Amygdala (tissue), 56 donors: ENCODE data around the gene TBCD.

ENCODE experiments used
- DNase-seq, 56 donors: peaks; one replicate each; lab custom pipeline; 2025; lab: John Stamatoyannopoulos, UW

Gene TBCD

DNA sequence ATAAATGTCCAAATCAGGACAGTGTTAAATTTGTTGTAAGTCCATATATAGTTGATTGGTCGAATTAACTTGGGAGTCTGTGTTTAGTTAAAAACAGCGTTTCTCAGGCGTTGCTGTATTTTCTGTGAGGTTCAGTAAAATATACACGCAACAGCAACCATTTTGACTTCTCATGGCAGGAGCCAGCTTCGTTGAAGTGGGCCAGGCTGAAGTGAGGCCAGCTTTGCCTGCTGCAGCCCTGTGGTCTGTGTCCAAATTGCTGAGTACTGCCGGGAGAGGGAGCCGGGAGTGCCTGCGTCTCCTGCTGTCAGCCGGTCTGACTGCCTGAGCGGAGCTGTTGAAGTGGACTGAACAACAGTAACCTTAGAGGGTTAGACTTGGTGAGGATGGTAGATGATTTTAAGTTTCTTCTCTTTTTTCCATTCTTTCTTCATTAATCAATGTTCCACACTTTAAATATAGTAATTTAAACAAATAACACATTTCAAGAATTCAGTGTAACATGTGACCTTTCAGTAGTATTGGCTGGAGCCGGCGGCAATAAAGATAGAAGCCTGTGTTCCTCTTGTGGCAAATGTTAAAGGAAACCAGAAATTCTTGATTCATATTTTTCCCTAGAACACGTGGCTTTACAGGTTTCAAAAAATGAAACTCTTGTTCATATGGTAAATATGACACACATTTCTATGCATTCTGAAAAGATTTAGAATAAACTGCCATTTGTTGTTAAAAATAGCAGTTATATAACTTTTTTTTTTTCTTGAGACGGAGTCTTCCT, 124.9 kb downstream of the TBCD start:
- DNase-seq: peak in 46 of 56 donors; percentile 12 to 84 (median 50)

DNA sequence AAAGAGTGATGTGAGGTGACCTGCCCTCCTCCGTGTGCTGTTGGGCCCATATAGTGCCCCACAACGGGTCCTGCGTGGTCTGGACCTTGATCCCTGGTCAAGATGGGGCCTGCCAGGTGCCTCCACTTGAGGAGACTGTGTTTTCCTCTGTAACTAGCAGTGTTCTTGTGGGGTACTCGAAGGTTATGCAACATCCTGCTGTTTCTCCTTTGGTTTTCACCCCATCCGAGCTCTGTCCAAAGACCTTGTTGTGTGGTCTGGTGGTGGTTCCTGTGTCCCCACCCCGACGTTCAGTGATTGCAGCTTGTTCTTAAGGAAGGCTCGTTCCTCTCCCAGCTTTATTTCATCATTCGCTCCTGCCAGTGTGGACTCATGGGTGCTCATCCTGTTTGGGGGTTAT, 126.7 kb downstream of the TBCD start:
- DNase-seq: no peak

DNA sequence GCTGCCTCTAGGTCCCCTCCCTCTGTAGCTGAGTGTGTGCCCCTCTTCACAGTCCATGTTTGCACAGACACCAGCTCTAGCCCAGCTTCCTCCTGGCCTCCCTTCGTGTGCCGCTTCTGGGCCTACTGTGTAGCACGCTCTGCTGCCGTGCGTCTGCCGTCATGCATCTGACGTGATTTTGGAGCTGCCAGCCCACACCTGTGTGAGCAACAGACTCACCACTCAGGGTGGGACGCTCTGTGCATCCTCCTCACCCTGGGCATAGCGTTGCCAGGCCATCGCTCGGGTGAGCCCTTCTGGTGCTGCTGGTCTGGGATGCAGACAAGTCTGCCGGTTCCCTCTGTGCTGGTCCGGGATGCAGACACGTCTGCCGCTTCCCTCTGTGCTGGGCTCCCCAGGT, 127.4 kb downstream of the TBCD start:
- DNase-seq: no peak

DNA sequence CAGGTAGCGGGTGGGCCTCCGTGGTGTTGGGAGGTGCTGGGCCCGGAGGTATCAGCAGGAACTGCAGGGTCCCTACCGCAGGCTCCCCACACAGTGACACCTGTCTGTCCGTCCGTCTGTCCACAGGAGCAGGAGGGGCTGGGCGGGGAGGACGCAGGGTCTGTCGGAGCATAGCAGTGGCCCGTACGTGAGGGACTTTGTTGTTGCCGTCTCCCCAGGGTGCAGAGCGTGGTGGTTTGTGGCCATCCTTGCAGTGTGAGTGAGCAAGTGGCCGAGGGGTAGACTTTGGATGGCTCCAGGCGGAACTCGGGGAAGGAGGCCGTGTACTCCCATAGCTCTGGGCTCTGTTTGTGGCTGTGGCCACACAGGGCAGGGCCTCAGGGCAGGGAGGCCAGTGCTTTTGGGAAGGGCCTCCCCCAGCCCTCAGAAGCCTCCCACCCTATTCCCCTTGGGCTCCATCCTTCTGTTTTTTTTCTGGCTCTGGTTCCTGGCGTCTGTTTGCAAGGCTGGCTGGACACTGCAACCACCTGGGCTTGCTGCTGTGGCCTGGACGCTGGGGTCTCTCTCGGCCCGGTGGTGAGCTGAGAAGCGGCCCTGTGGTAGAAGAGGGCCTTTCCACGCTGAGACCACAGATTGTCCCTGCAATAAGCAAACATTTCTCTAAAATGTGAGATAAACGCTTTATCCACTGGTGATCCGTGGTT, 128.9 kb downstream of the TBCD start:
- DNase-seq: no peak

DNA sequence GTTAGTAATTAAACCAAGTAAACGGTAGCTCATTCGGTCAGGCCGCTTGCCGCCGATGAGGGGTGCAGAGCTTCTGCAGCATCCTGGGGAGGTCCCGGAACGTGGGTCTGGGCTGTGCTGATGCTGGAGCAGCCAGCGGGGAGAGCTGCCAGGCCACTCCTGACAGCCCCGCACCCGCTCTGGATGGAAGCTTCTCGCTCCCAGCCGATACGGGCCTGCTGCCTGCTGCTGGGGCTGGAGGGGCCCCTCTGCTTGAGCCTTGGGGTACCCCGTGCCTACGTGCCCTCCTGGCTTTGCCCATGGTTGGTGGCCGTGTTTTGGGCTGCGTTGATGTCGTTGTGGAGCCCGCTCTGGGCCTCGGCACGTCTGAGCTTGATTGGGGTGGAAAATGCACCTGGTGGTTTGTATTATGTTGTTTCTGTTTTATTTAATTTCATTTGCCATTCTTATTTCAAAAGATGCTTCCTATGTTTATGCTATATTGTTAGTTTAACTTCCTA, 129.5 kb downstream of the TBCD start:
- DNase-seq: peak in 7 of 56 donors; percentile 19 to 37 (median 23)

DNA sequence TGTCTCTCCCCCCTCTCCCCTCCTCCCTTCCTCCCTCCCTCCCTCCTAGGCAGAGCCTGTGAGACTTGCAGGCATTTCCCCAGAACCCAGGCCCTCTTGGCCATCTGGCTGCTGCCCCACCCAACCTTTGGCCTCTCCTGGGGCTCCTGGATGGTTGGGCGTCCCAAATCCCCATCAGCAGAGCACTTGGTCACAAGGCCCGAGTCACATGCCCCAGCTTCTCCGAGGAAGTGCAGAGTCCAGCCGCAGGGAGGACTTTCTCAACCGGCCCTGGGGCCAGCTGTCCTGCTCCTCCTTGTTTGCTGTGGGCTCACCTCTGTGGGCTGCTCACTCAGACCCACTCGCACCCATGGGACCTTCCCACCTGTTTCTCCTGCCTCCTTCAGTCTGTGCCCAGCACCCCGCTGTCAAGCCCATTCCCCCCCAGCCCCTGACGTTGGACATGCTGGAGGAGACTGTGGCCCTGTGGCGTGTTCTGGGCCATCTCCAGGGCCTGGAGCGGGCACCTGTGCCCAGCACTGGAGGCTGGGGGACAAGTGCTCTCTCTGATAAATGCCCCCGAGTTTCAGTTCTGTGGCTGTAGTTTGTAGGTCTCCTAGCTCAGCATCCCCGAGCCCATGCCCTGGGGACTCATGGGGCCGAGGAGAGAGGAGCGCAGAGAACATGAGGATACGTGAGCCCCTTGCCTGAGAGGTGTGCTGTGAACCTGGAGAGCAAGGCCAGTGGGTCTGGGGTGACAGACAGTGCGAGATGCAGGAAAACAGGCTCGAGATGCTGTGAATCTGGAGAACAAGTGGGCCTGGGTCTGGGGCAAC, 130.2 kb downstream of the TBCD start:
- DNase-seq: peak in 16 of 56 donors; percentile 7 to 49 (median 29)

DNA sequence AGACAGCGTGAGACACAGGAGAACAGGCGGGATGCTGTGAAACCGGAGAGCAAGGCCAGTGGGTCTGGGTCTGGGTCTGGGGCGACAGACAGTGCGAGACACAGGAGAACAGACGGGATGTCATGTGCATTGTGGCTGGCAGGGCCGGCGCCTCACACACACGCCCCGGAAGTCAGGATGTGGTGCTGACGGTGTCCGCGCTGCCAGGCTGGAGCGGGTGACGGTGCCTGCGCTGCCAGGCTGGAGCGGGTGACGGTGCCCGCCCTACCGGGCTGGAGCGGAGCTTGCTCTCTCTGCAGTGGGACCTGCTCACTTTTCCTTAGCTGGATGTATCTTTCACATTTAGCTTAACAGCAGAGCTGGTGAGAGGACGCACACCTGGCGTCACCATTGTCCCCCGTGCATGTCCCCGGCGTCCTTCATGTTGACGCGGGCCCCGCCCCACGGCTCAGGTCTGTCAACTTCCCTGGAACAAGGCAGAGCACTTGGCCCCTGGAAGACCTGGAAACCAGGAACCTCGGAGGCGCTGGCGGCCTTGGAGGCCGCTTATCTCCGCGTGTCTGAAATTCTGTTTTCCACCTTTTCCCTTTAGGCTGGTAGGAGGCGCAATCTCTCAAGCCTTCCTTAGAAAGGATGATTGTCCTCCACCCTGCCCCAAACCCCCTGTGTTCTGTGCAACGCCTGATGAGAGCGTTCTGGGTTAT, 131.0 kb downstream of the TBCD start:
- DNase-seq: no peak

DNA sequence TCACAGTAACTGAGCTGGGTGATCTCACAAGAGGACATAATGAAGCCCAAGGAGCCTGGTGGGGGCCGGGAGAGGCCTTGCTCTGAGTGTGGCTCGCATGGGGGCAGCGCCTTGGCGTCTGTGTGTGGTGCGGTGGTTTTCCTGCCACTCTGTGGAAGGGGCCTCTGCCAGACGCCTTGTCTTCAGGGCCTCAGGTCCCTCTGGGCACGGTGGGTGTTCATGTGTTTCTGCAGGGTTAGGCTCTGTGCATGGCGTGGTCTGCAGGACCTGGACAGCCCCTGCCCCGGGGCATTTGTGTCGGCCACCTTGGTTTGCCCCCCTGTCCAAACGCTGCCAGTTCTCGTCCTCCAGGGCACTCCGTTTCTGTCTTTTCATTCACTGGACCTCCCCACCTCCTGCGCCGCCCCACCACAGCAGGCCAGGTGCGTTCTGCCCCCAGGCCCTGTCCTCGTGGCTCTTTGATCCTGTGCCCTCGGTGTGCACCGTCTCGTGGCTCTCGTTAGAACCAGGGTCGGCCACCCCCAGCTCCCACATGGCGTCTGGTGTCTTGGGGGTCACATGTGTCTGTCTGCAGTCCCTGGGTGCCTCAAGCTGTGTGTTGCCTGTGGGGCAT, 131.7 kb downstream of the TBCD start:
- DNase-seq: no peak

DNA sequence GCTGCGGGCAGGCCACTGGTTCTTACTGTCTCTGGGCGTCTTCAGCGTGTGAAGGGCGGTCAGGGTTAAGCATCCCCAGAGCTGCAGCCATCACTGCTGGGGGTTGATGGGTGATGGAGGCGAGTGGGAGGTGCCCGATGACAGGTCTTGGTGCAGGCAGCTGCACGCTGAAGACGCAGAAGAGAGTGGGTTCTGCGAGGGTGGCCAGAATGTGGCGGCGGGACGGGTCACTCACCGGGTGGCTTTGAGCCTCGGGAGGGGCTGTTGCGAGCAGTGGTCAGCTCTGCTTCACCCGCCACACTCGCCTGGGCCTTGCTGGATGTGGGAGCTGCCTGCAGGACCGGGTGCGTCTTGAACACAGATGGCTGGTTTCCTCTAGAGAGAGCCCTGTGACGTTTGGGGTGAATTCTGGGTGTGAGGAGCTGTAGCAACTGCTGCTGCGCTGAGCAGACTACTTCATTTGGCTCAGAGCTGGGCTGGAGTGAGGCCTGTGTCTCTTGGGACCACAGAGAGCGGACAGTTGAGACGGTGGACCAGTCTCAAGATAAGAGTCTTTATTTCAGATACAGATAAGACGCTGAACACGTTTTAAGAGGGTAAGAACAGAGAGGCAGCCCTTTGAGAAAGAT, 132.6 kb downstream of the TBCD start:
- no peak for DNase-seq

DNA sequence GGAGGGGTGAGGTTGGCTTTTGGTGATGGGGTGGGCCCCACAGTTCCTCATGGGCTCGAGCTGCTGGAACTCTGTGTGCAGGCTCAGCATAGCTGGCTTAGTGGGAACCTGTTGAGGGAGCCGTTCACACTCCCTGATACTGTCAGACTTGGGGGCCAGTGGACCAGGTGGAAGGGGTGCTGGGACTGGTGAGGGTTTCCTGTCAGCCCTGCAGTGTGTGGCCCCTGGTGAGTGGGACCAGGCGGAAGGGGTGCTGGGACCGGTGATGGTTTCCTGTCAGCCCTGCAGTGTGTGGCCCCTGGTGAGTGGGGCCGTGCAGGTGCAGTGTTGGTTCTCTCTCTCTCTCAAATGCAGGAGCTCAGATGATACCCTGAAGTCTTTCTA, 133.1 kb downstream of the TBCD start:
- DNase-seq: no peak

DNA sequence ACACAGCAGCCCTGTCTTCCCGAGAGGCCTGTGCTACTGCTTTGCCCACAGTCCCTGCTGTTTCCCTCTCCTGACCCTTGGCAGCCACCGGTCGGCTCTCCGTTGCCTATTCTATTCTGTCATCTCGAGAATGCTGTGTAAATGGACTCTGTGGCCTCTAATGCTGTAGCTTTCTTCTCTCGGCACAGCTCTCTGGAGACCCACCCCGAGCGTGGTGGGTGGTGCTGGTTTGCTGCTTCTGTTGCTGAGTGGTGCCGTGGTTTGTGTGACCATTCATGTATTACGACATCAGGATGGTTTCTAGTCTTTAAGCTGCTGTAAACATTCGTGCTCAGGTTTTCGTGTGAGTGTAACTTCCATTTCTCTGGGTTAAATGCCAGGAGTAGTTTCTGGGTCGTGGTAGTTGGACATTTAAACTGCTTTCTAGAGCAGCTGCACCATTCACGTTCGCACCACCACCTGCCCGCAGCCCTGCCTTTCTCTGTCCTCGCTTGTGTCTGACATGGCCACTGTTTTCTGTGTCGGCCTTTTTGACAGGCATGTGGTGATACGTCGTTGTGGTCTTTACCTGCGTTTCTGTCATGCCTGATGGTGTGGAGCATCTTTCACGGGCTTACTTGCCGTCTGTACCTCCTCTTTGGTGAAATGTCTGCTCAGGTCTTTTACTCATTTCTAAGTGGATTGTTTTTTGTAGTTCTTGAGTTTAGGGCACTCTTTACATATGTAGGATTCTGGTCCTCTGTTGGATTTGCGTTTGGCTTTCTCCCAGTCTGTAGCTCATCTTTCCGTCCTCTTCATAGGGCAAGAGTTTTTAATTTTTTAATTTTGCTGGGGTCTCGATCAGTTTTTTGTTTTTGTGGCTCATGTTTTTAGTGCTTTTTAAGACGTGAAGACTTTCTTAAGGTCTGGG, 135.6 kb downstream of the TBCD start:
- no peak for DNase-seq

DNA sequence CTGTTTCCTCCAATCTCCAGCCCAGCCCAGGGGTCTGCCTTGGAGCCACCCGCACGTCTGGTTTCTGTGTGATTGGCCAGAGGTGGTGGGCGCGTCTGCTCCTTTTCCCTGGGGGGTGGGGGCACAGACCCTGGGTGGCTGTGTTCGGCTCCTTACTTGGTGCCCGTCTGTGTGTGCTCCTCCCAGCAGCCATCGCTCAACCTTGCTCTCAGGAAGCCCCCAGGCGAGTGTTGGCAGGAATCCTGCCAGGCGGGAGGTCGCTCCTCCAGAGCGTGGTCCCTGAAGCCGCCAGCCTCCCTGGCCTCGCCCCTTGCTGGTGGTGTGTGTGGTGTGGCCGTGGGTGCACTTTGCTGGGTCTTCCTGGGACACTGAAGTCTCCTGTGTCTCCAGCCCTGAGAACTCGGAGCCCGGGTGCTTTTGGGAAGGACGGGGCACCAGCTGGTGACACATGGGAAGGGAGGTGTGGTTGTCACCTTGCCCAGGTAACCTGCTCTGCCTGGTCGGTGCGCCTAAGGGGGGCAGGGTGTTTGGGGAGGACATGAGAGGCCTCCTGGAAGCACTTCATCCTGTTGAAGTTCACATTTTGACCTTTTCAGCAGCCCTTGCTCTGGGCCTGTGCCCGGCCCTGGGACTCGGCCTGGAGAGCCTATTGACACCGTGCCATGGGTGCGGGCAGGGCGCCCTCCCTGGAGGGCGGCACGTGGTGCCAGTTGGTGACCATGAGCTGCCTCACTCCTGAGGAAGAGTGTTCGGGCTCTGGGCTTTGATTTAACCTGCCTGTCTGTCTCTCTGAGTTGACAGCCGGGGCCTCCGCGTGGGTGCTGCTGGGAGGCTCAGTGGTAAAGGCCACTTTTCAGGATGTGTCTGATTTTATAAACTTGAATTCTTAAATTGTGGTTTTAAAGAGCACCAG, 137.0 kb downstream of the TBCD start:
- peak in 9 of 56 donors; percentile 12 to 47 (median 33) for DNase-seq

DNA sequence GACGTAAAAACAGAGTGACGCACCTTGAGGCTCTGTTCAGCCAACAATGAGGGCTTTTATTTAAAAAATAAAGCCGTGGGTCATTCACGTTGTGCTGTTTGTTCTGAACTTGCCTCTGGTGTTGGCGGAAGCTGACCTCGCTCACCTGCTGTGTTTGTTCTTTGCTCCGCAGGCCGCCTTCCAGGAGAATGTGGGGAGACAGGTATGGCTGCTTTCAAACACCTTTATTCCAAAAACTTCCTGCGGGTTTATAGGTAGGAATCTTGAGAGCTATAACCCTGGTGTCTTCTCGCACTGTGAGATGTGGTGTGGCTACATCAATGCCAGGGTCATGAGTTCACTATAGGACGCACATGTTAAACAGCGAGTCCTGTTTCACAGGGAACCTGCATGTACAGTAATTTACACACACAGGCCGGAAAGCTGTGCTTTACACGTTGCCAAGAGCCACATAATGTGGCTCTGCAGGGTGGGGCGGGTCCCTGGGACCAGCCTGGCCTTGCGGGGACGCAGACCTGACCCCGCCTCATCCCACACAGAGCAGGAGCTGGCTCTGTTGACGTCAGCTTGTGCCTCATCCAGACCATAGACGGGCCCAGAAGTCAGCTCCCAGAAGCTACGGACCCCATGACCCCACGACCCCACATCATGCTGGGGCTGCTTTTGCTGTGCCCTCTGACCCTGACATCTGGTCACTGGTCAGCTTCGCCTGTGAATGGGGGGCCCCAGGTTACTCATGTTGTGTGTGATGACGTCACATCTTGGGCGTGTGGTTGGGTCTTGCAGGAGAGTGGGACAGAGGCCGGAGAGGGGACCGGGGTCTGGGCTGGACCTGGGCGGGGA, 137.9 kb downstream of the TBCD start:
- DNase-seq: no peak

DNA sequence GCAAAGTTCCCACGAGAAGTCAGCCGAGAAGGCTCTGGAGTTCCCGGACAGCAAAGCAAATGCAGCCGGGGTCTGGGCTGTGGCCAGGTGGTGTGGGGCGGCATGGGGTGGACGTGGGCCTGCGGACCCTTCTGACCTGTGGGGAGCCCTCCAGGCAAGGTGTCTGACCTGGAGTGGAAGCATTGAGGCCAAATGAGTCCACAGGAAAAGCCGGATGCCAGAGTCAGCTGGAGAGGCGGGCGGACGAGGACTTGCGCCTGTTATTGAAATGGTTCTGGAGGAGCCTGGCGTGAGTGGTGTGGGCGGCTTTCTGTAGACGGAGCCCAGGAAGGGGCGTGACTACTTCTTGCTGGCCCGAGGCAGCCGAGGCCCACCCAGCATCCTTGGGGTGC, 138.5 kb downstream of the TBCD start:
- DNase-seq: no peak

DNA sequence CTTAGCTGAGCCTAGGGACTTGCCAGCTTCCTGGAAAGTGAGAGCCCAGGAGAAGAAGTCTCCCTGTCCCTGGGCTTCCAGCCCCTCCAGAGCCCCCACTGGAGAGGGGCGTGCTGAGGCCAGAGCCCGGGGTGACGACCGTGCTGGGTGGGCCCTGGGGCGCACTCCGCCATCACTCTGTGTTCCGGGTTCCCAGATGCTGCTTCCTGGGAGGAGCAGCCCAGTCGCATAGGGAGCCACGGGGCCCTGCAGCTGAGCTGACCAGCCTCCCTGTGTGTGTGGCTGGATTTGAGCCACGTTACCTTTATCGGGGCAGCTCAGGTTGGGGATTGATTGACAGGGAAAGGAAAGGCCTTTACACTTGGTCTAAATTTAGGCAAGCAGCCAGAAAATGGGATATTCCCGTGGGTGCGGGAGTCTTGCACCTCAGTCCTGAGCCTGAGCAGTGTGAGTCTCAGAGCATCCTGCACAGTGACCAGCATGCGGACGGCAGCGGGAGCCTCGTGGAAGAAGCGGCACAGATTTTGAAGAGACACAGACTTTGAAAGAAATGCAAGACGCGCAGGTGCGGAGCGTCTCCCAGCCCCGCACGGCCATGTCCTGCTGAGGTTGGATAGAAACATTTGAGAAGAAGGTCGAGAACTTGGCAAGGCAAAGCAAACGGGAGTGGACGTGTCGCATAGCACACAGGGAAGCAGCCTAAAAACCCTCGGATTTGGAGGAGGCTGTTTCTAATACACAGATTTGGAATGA, 139.2 kb downstream of the TBCD start:
- DNase-seq: no peak

DNA sequence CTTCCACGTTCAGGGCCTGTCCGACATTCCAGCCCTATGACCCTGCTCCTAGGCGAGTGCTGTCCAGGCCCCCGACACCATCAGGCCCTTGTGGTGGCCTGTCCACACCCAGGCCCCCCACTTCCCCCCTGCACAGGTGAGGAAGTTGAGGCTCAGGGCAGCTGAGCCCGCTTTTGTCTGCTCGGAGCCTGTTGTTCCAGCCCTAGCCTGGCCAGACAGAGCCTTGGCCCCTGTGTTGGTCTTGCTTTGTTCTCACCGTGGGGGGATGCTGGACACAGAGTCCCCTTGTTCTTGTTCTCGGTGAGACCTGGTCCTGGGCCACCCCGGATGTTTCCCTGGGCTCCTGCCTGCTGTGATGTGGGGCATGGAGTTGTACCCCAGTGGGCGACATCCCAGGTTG, 140.0 kb downstream of the TBCD start:
- no peak for DNase-seq
